ENCODE data around the gene CLTC.

GRCh38 chr17:59688008-59688407, 68.3 kb downstream of the CLTC start:
- no peak for TF ChIP-seq CTCF (IDR thresholded peaks at IDR 0.05; ENCODE audit: low read depth, low read length)
- no peak for TF ChIP-seq MYC (IDR thresholded peaks at IDR 0.05; ENCODE audit: low read depth, low read length)

Measured in NB4 (cell line).